Stomach (tissue), 9 donors: ENCODE data around the gene PTPN2. TPM values are rescaled to one million over a fixed set of nuclear protein-coding genes. Genes with fewer than 3 reads are reported as not detected.

Source experiments
- DNase-seq, 2 donors: peaks; one replicate each; pipeline versions ENCODE4 v3.0.0 to v3.0.0-alpha.2; 2013 to 2019
- H3K27ac ChIP-seq, 5 donors: fragments of 200-600 bp in 4 of 5; sonication (generic) in 4 of 5; one replicate each; pipeline ENCODE4 v1.5.1; 2013 to 2019; ENCODE audit warnings: mild to moderate bottlenecking in 1 of 5, moderate library complexity in 1 of 5
- H3K27me3 ChIP-seq, 3 donors: fragments of 200-600 bp; sonication (generic); one replicate each; pipeline ENCODE4 v1.5.1; 2017 to 2019; ENCODE audit warnings: mixed run types in 1 of 3
- H3K36me3 ChIP-seq, 4 donors: fragments of 200-600 bp; sonication (generic); 1 replicate in 3 of 4; 2 replicates in 1 of 4; pipeline ENCODE4 v1.5.1; 2016 to 2019
- H3K4me1 ChIP-seq, 4 donors: fragments of 200-600 bp; sonication (generic); one replicate each; pipeline ENCODE4 v1.5.1; 2016 to 2019
- H3K4me3 ChIP-seq, 4 donors: fragments of 200-600 bp; sonication (generic) in 3 of 4; one replicate each; pipeline ENCODE4 v1.5.1; 2016 to 2019; ENCODE audit warnings: mild to moderate bottlenecking in 1 of 4
- H3K9me3 ChIP-seq, 4 donors: fragments of 200-600 bp; sonication (generic); one replicate each; pipeline ENCODE4 v1.5.1; 2016 to 2019
- EP300 ChIP-seq: sonication (generic); formaldehyde crosslinking; IDR thresholded peaks from one replicate; pipeline ENCODE4 v1.6.1; 2017; ENCODE audit warnings: antibody characterized with exemption
- POLR2A ChIP-seq, 4 donors: fragments of 450-650 bp; IDR thresholded peaks; one replicate each; pipeline ENCODE4 v1.6.1; 2016; ENCODE audit warnings: antibody characterized with exemption in 4 of 4, control low read depth in 2 of 4, mild to moderate bottlenecking in 1 of 4, moderate library complexity in 1 of 4
- POLR2AphosphoS5 ChIP-seq, 3 donors: sonication (generic); formaldehyde crosslinking; IDR thresholded peaks; one replicate each; pipeline ENCODE4 v1.6.1; 2016; ENCODE audit warnings: antibody characterized with exemption in 3 of 3
- WGBS, 5 donors: extraction: QIAGEN DNeasy Blood & Tissue Kit in 3 of 5; methylation state at CpG; one replicate each; pipeline versions ENCODE4 v1.1.5 to v1.1.7; 2013 to 2018; 5-methylcytosine and 5-hydroxymethylcytosine counted together
- intact Hi-C: fragments of 100-400 bp; cut with DNase I; formaldehyde crosslinking; loops from one replicate; pipeline ENCODE4 v1.15.1; 2023; ENCODE audit warnings: low total_unique reads
- polyA plus RNA-seq, 3 donors: library from polyadenylated mRNA; stranded (reverse); fragments of 200-250 nt; gene quantifications; one replicate each; pipeline ENCODE4 v1.2.3, GENCODE V29; 2013
- total RNA-seq, 5 donors: library from RNA; depleted of rRNA; stranded (reverse); fragments of >200 nt; gene quantifications; one replicate each; pipeline versions ENCODE4 v1.1.0 to v1.2.3, GENCODE V29; 2014 to 2016
- TF ChIP-seq, protein P1 (sequence below), 7 experiments: fragments of 450-650 bp in 4 of 7; fragments of 200-600 bp in 3 of 7; sonication (generic) in 3 of 7; IDR thresholded peaks; one replicate each; pipeline ENCODE4 v1.5.1; 2016 to 2019; ENCODE audit warnings: antibody characterized with exemption in 7 of 7, control low read depth in 2 of 7, mild to moderate bottlenecking in 1 of 7
- donor health status: healthy with polysubstance abuse.
- donor health status: Bipolar disorder and iron deficiency.
- donor health status: healthy.

The PTPN2 gene
- total and polyA plus RNA-seq, 8 donors: 5.8 to 66.7 (median 30.3) TPM

DNA sequence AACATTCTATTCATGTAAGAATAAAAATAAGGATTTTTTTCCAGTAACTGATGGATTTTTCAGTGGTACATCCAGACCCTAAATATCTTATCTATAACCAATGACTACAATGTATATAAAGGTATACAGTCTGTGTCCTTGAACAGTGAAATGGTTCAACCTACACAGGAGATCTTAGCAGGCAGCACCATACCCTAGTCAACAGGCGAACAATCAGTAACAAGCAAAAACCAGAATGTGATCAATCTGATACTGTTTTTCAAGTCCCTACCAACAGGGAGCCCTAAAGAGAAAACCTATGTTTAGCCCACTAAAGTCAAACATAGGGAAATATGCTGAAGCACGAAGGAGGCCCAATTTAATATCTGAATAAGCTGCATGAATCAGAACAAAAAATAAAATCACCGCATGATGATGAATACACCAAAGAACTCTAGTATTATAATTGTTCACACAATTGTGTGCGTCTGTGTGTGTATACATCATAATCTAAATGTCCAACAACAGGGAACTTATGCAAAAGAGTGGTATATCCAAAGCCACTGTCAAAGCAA, 26.0 kb downstream of the PTPN2 start:
- intact Hi-C loops: no loop called here
- TF ChIP-seq EP300 (no peak), POLR2AphosphoS5 (IDR thresholded peaks at IDR 0.05) (no peak), POLR2A (IDR thresholded peaks at IDR 0.05) (no peak)
- TF ChIP-seq, protein P1, sequence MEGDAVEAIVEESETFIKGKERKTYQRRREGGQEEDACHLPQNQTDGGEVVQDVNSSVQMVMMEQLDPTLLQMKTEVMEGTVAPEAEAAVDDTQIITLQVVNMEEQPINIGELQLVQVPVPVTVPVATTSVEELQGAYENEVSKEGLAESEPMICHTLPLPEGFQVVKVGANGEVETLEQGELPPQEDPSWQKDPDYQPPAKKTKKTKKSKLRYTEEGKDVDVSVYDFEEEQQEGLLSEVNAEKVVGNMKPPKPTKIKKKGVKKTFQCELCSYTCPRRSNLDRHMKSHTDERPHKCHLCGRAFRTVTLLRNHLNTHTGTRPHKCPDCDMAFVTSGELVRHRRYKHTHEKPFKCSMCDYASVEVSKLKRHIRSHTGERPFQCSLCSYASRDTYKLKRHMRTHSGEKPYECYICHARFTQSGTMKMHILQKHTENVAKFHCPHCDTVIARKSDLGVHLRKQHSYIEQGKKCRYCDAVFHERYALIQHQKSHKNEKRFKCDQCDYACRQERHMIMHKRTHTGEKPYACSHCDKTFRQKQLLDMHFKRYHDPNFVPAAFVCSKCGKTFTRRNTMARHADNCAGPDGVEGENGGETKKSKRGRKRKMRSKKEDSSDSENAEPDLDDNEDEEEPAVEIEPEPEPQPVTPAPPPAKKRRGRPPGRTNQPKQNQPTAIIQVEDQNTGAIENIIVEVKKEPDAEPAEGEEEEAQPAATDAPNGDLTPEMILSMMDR (IDR thresholded peaks at IDR 0.05): no peak

GRCh38 chr18:12857215-12857905, 26.7 kb downstream of the PTPN2 start:
- Histone ChIP-seq H3K4me1 (peaks cover 0 to 12% (median 7%) of the 10 kb centered on the region in 4 donors), H3K9me3 (no peaks in the 10 kb centered on the region), H3K4me3 (no peak overlapping the region), H3K27ac (no peak overlapping the region), H3K27me3 (no peaks in the 10 kb centered on the region), H3K36me3 (peaks cover 0 to 34% (median 19%) of the 10 kb centered on the region in 4 donors)
- no peak for DNase-seq
- WGBS, 5 donors: 66 to 80% (median 72%) methylated on average over 6 of the region's 6 CpGs
- no peak for TF ChIP-seq POLR2AphosphoS5 (IDR thresholded peaks at IDR 0.05)
- TF ChIP-seq EP300: no peak
- TF ChIP-seq POLR2A (IDR thresholded peaks at IDR 0.05): no peak
- TF ChIP-seq, protein P1 (IDR thresholded peaks at IDR 0.05): no peak
- intact Hi-C loops: no loop called here

More for the DNA sequence above, 26.0 kb downstream of the PTPN2 start:
- peaks cover 0 to 19% (median 13%) of the 10 kb centered on the region in 4 donors for H3K4me1 ChIP-seq
- H3K27me3 ChIP-seq: no peaks in the 10 kb centered on the region
- no peak for DNase-seq
- H3K9me3 ChIP-seq: no peaks in the 10 kb centered on the region
- H3K36me3 ChIP-seq: peaks cover 0 to 34% (median 19%) of the 10 kb centered on the region in 4 donors
- no peak overlapping the region for H3K27ac ChIP-seq
- 88 to 96% (median 92%) methylated on average over 4 of the region's 4 CpGs for WGBS, 5 donors
- no peak overlapping the region for H3K4me3 ChIP-seq

GRCh38 chr18:12855916-12856315, 28.1 kb downstream of the PTPN2 start:
- intact Hi-C loops: no loop called here
- H3K36me3 ChIP-seq: peaks cover 0 to 34% (median 19%) of the 10 kb centered on the region in 4 donors
- no peak for DNase-seq
- no peaks in the 10 kb centered on the region for H3K4me1 ChIP-seq
- H3K27ac ChIP-seq: no peak overlapping the region
- H3K4me3 ChIP-seq: no peak overlapping the region
- no peaks in the 10 kb centered on the region for H3K27me3 ChIP-seq
- H3K9me3 ChIP-seq: no peaks in the 10 kb centered on the region
- 94 to 99% (median 98%) methylated on average over 4 of the region's 4 CpGs for WGBS, 5 donors
- TF ChIP-seq POLR2AphosphoS5 (IDR thresholded peaks at IDR 0.05): no peak
- TF ChIP-seq EP300: no peak
- TF ChIP-seq POLR2A (IDR thresholded peaks at IDR 0.05): no peak
- TF ChIP-seq, protein P1 (IDR thresholded peaks at IDR 0.05): no peak

DNA sequence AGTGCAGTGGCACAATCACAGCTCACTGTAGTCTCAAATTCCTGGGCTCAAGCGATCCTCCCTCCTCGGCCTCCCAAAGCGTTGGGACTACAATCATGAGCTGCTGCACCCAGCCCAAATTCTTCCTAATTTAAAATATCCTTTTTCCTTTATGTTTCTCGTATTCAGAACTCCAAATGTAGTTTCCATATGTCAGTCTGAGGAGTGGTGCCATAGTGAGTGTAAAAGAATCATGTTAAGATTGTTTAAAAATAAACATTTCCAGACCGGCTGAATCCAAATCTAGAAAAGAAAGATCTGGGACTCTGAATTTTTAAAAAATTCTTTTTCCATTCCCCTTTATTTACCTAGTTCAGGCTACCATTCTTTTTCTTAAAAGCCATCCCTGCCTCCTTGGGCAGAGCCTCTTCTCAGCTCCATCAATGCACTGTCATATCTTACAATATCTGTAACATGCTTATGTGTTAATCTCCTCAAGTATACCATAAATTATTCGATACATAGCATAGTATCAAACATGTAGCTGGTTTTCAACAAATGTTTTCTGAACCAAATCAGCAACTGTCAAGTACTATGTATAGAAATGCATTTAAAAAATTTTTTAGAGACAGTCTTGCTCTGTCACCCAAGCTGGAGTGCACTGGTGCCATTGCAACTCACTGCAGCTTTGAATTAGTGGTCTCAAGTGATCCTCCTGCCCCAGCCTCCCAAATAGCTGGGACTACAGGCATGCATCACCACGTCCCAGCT, 31.3 kb downstream of the PTPN2 start:
- H3K4me3 ChIP-seq: no peak overlapping the region
- DNase-seq: no peak
- intact Hi-C loops: no loop called here
- H3K27me3 ChIP-seq: no peaks in the 10 kb centered on the region
- TF ChIP-seq, protein P1 (IDR thresholded peaks at IDR 0.05): no peak
- no peak for TF ChIP-seq EP300
- TF ChIP-seq POLR2AphosphoS5 (IDR thresholded peaks at IDR 0.05): no peak
- peaks cover 0 to 34% (median 19%) of the 10 kb centered on the region in 4 donors for H3K36me3 ChIP-seq
- no peak overlapping the region for H3K27ac ChIP-seq
- no peaks in the 10 kb centered on the region for H3K9me3 ChIP-seq
- 95 to 97% (median 96%) methylated on average over 7 of the region's 7 CpGs for WGBS, 5 donors
- H3K4me1 ChIP-seq: no peaks in the 10 kb centered on the region
